K562 (cell line): ENCODE data around the gene PPP1CA. TPM values are rescaled to one million over a fixed set of nuclear protein-coding genes. Genes with fewer than 3 reads are reported as not detected.

Experiments
- AFF1 ChIP-seq, 2 experiments: fragments of 450-650 bp; IDR thresholded peaks; 2 replicates each; pipeline ENCODE4 v1.6.1; 2018; ENCODE audit warnings: mild to moderate bottlenecking in 2 of 2, low read depth in 1 of 2; ENCODE audit not compliant: partially characterized antibody in 2 of 2
- ARID1B ChIP-seq: fragments of 450-650 bp; IDR thresholded peaks from 2 replicates; pipeline ENCODE4 v1.6.1; 2016; ENCODE audit warnings: antibody characterized with exemption, mild to moderate bottlenecking, inconsistent platforms
- ARID2 ChIP-seq: fragments of 450-650 bp; IDR thresholded peaks from 2 replicates; pipeline ENCODE4 v1.6.1; 2017; ENCODE audit warnings: antibody characterized with exemption, mild to moderate bottlenecking
- DEAF1 ChIP-seq: fragments of 450-650 bp; formaldehyde crosslinking; IDR thresholded peaks from 2 replicates; pipeline ENCODE4 v1.4.0; 2020; ENCODE audit warnings: mild to moderate bottlenecking, moderate library complexity
- GABPB1 ChIP-seq: sonication (generic); formaldehyde crosslinking; IDR thresholded peaks from 2 replicates; pipeline ENCODE4 v1.8.0; 2022; ENCODE audit warnings: mild to moderate bottlenecking, missing genetic modification reagents
- GATA2 ChIP-seq: sonication (generic); formaldehyde crosslinking; IDR thresholded peaks from 2 replicates; pipeline ENCODE4 v1.4.0; 2020; ENCODE audit warnings: mild to moderate bottlenecking, missing genetic modification reagents
- HDAC2 ChIP-seq: fragments of 450-650 bp; IDR thresholded peaks from 2 replicates; pipeline ENCODE4 v1.6.1; 2016; ENCODE audit warnings: mild to moderate bottlenecking
- JUN ChIP-seq, 2 experiments: sonication (generic) in 1 of 2; formaldehyde crosslinking in 1 of 2; IDR thresholded peaks; 2 replicates each; pipeline versions ENCODE4 v1.6.1 to v1.8.0; 2012 to 2022; ENCODE audit warnings: borderline replicate concordance in 2 of 2, mild to moderate bottlenecking in 2 of 2, improper control_type of control experiment in 1 of 2, low read depth in 1 of 2, low read length in 1 of 2, missing genetic modification reagents in 1 of 2
- KLF16 ChIP-seq: IDR thresholded peaks from 2 replicates; pipeline ENCODE4 v1.6.1; 2016; ENCODE audit warnings: antibody characterized with exemption
- MAZ ChIP-seq, 2 experiments: fragments of 450-650 bp in 1 of 2; sonication (generic) in 1 of 2; formaldehyde crosslinking; IDR thresholded peaks in 1 of 2; conservative IDR thresholded peaks in 1 of 2; 2 replicates each; pipeline versions ENCODE4 v1.4.0 to v1.5.0; 2020; ENCODE audit warnings: mild to moderate bottlenecking in 1 of 2, missing genetic modification reagents in 1 of 2
- NFRKB ChIP-seq: fragments of 450-650 bp; IDR thresholded peaks from 2 replicates; pipeline ENCODE4 v1.6.1; 2016; ENCODE audit warnings: low read depth
- RB1 ChIP-seq: fragments of 450-650 bp; IDR thresholded peaks from 2 replicates; pipeline ENCODE4 v1.6.1; 2017; ENCODE audit warnings: low read depth, mild to moderate bottlenecking
- RBFOX2 ChIP-seq: fragments of 200-400 bp; formaldehyde crosslinking; IDR thresholded peaks from 2 replicates; pipeline ENCODE4 v1.6.1; 2017; ENCODE audit warnings: low read depth, mild to moderate bottlenecking, low read length, moderate library complexity
- RCOR1 ChIP-seq, 2 experiments: IDR thresholded peaks; 2 replicates each; pipeline ENCODE4 v1.6.1; 2012; ENCODE audit warnings: low read depth in 2 of 2, low read length in 2 of 2, borderline replicate concordance in 1 of 2, improper control_type of control experiment in 1 of 2
- SP1 ChIP-seq: sonication (generic); formaldehyde crosslinking; IDR thresholded peaks from 2 replicates; pipeline ENCODE4 v1.8.1; 2022; ENCODE audit warnings: mild to moderate bottlenecking, missing genetic modification reagents
- TBP ChIP-seq: optimal IDR thresholded peaks from 2 replicates; pipeline ENCODE3; 2011; ENCODE audit warnings: low read depth, low read length, improper control_type of control experiment
- ZBTB7A ChIP-seq: IDR thresholded peaks from 2 replicates; pipeline ENCODE4 v1.6.1; 2011; ENCODE audit warnings: low read depth, mild to moderate bottlenecking, low read length, moderate library complexity, borderline replicate concordance; ENCODE audit not compliant: control insufficient read depth
- ZNF263 ChIP-seq: sonication (generic); formaldehyde crosslinking; IDR thresholded peaks from 2 replicates; pipeline ENCODE4 v1.8.0; 2022; ENCODE audit warnings: mild to moderate bottlenecking, missing genetic modification reagents, borderline replicate concordance
- ZNF436 ChIP-seq: fragments of 250-450, 450-650 bp; sonication (Bioruptor Pico); formaldehyde crosslinking; IDR thresholded peaks from 2 replicates; pipeline ENCODE4 v1.7.0; 2020; ENCODE audit warnings: mild to moderate bottlenecking
- polyA plus RNA-seq, 8 experiments: library from polyadenylated mRNA; depleted of rRNA in 4 of 8; stranded (reverse) in 5 of 8; unstranded in 3 of 8; fragments of >200 nt; fragmentation: Nextera tagmentation in 2 of 8; fragmentation: Illumina TruSeq in 1 of 8; extraction: Ambion mirVana in 2 of 8; extraction: Trizol in 1 of 8; gene quantifications; 2 replicates each; pipeline versions ENCODE4 v1.2.1 to v1.2.3, GENCODE V29; 2011 to 2014; ENCODE audit warnings: inconsistent platforms in 1 of 8, missing spikeins in 1 of 8
- total RNA-seq, 7 experiments: library from RNA; depleted of rRNA in 6 of 7; stranded (reverse); fragments of >200 nt in 6 of 7; fragmentation: Illumina TruSeq in 2 of 7; extraction: Trizol in 2 of 7; gene quantifications; 2 replicates each; pipeline versions ENCODE4 v1.2.1 to v1.2.3, GENCODE V29; 2011 to 2021; ENCODE audit warnings: low replicate concordance in 1 of 7

PPP1CA gene
- total and polyA plus RNA-seq, 9 of the 15 experiments (the other 6 are each of a cell fraction or from before 2014, with no cell fraction given): 18.2 to 242 (median 188) TPM

- TF ChIP-seq SP1 (peak; percentile 24; the same call in 1 of the 2 replicates), ZBTB7A (0 out of 2 replicates have a peak, but pooled peaks have one; percentile 36), KLF16 (peak; percentile 58; the same call in 1 of the 2 replicates), ARID1B (peak; percentile 42; the same call in 1 of the 2 replicates), NFRKB (peak; percentile 33; the same call in 1 of the 2 replicates), JUN (IDR thresholded peaks at IDR 0.05; ENCODE audit: borderline replicate concordance, low read depth, low read length) (no peak), JUN (CRISPR knock-in tag; IDR thresholded peaks at IDR 0.05; ENCODE audit: borderline replicate concordance) (0 out of 2 replicates have a peak, but pooled peaks have one; percentile 37), ARID2 (peak; percentile 98), HDAC2 (0 out of 2 replicates have a peak, but pooled peaks have one; percentile 21), GATA2 (no peak), MAZ (CRISPR knock-in tag; conservative IDR thresholded peaks at IDR 0.05 in 1 of 2, IDR thresholded peaks at IDR 0.05 in 1 of 2) (peak; percentile 46 to 91; a peak in 3 of 4 replicates), RCOR1 (IDR thresholded peaks at IDR 0.05; ENCODE audit: borderline replicate concordance in 1 of 2, low read depth in 2 of 2, low read length in 2 of 2) (peak in 1 of 2 experiments; percentile 45; a peak in 1 of 4 replicates), RBFOX2 (no peak), GABPB1 (CRISPR knock-in tag) (0 out of 2 replicates have a peak, but pooled peaks have one; percentile 43), ZNF263 (CRISPR knock-in tag) (peak; percentile 74; the same call in 1 of the 2 replicates), RB1 (peak; percentile 74), DEAF1 (peak; percentile 95), ZNF436 (CRISPR knock-in tag) (no peak), AFF1 (IDR thresholded peaks at IDR 0.05; ENCODE audit: low read depth in 1 of 2, partially characterized antibody in 2 of 2) (peak in 1 of 2 experiments; percentile 38), TBP (peak; percentile 31)
Observed at GRCh38 chr11:67356864-67357561, 44.6 kb downstream of the PPP1CA start (continued).
